IMR-90 (cell line): ENCODE measurements around the gene AMIGO3. TPM values are rescaled to one million over a fixed set of nuclear protein-coding genes. Genes with fewer than 3 reads are reported as not detected.

Experiments
- ATAC-seq: fragments of 200-7000 bp; cut with Tn5 transposase; 2 replicates; pipeline ENCODE4 v1.9.1; 2020; ENCODE audit warnings: low read depth, mild to moderate bottlenecking, moderate library complexity
- BruUV-seq: library from RNA; stranded (reverse); fragments of 400-500 nt; replicated peaks from 2 replicates; lab custom pipeline; 2021; lab: Mats Ljungman, UMichigan
- CTCF ChIA-PET: fragments of 300-600 bp; formaldehyde crosslinking; extraction: SDS; loops from one replicate; lab custom pipeline; 2021; ENCODE audit warnings: antibody characterized with exemption; lab: Yijun Ruan, JAX
- POLR2A ChIA-PET: fragments of 300-600 bp; sonication (Branson Sonifier 250); formaldehyde crosslinking; loops from one replicate; lab custom pipeline; 2022; ENCODE audit warnings: antibody characterized with exemption; ENCODE audit not compliant: unreplicated experiment; lab: Charles Lee
- DNase-seq: peaks from one replicate; pipeline ENCODE4 v3.0.0; 2013
- H2AFZ ChIP-seq: replicated peaks from 2 replicates; pipeline ENCODE3; 2013; ENCODE audit warnings: low read length, mild to moderate bottlenecking; ENCODE audit not compliant: poor library complexity
- H2AK5ac ChIP-seq: 2 replicates; pipeline ENCODE4 v1.6.1; 2013; ENCODE audit warnings: low read depth, low read length, inconsistent platforms
- H2AK9ac ChIP-seq: replicated peaks from 2 replicates; pipeline ENCODE3; 2013; ENCODE audit warnings: mild to moderate bottlenecking, low read depth, low read length, moderate library complexity; ENCODE audit not compliant: poor library complexity
- H2BK120ac ChIP-seq: 2 replicates; pipeline ENCODE4 v1.6.1; 2013; ENCODE audit warnings: low read depth, low read length, inconsistent platforms
- H2BK15ac ChIP-seq: 3 replicates; pipeline ENCODE4 v1.6.1; 2013; ENCODE audit warnings: low read depth, low read length, inconsistent platforms
- H2BK20ac ChIP-seq: 2 replicates; pipeline ENCODE4 v1.6.1; 2013; ENCODE audit warnings: low read depth, mild to moderate bottlenecking, inconsistent platforms, low read length, moderate library complexity
- H2BK5ac ChIP-seq: 2 replicates; pipeline ENCODE4 v1.6.1; 2013; ENCODE audit warnings: mild to moderate bottlenecking, low read depth, low read length, inconsistent platforms; ENCODE audit not compliant: poor library complexity, severe bottlenecking
- H3K14ac ChIP-seq: replicated peaks from 2 replicates; pipeline ENCODE4 v1.6.1; 2013; ENCODE audit warnings: low read depth, low read length, inconsistent platforms
- H3K18ac ChIP-seq: 2 replicates; pipeline ENCODE4 v1.6.1; 2013; ENCODE audit warnings: low read depth, low read length, control low read depth
- H3K23ac ChIP-seq: 2 replicates; pipeline ENCODE4 v1.6.1; 2013; ENCODE audit warnings: low read depth, low read length, inconsistent platforms
- H3K27ac ChIP-seq: 2 replicates; pipeline ENCODE4 v1.5.1; 2013; ENCODE audit warnings: mild to moderate bottlenecking, control low read depth, low read length; ENCODE audit not compliant: insufficient read depth
- H3K27me3 ChIP-seq: 2 replicates; pipeline ENCODE4 v1.6.1; 2013; ENCODE audit warnings: low read length; ENCODE audit not compliant: control insufficient read depth, insufficient read depth
- H3K36me3 ChIP-seq: 2 replicates; pipeline ENCODE4 v1.6.1; 2013; ENCODE audit warnings: low read length, mixed read lengths; ENCODE audit not compliant: control insufficient read depth, insufficient read depth
- H3K4ac ChIP-seq: 2 replicates; pipeline ENCODE4 v1.6.1; 2013; ENCODE audit warnings: low read depth, low read length, inconsistent platforms
- H3K4me1 ChIP-seq: 2 replicates; pipeline ENCODE4 v1.6.1; 2013; ENCODE audit warnings: low read length, mixed read lengths; ENCODE audit not compliant: control insufficient read depth, insufficient read depth
- H3K4me2 ChIP-seq: 2 replicates; pipeline ENCODE4 v1.6.1; 2013; ENCODE audit warnings: low read depth, mild to moderate bottlenecking, control low read depth, low read length, moderate library complexity
- H3K4me3 ChIP-seq: 2 replicates; pipeline ENCODE4 v1.5.1; 2013; ENCODE audit warnings: low read depth, mild to moderate bottlenecking, control low read depth, low read length, moderate library complexity; ENCODE audit not compliant: insufficient read depth
- H3K56ac ChIP-seq: 2 replicates; pipeline ENCODE4 v1.6.1; 2013; ENCODE audit warnings: low read length, inconsistent platforms; ENCODE audit not compliant: insufficient read depth; ENCODE audit errors: extremely low read depth
- H3K79me1 ChIP-seq, 2 experiments: 2 replicates each; pipeline ENCODE4 v1.6.1; 2013; ENCODE audit warnings: low read length in 2 of 2, inconsistent platforms in 1 of 2, low read depth in 1 of 2
- H3K9ac ChIP-seq: 2 replicates; pipeline ENCODE4 v1.6.1; 2013; ENCODE audit warnings: low read depth, low read length, control low read depth
- H3K9me1 ChIP-seq: 2 replicates; pipeline ENCODE4 v1.6.1; 2013; ENCODE audit warnings: low read length, inconsistent platforms; ENCODE audit not compliant: insufficient read depth
- H3K9me3 ChIP-seq: 2 replicates; pipeline ENCODE4 v1.6.1; 2013; ENCODE audit warnings: low read length; ENCODE audit not compliant: control insufficient read depth, insufficient read depth
- H4K20me1 ChIP-seq: 2 replicates; pipeline ENCODE4 v1.6.1; 2013; ENCODE audit warnings: low read length, inconsistent platforms; ENCODE audit not compliant: insufficient read depth
- H4K5ac ChIP-seq: 2 replicates; pipeline ENCODE4 v1.6.1; 2013; ENCODE audit warnings: mild to moderate bottlenecking, low read depth, low read length, control low read depth
- H4K8ac ChIP-seq, 2 experiments: 2 replicates each; pipeline ENCODE4 v1.6.1; 2013; ENCODE audit warnings: low read depth in 2 of 2, low read length in 2 of 2, control low read depth in 1 of 2, inconsistent platforms in 1 of 2
- H4K91ac ChIP-seq: 2 replicates; pipeline ENCODE4 v1.6.1; 2013; ENCODE audit warnings: low read depth, low read length, inconsistent platforms; ENCODE audit not compliant: insufficient read depth
- BHLHE40 ChIP-seq: fragments of 150-350 bp; IDR thresholded peaks from 2 replicates; pipeline ENCODE4 v1.6.1; 2016; ENCODE audit warnings: mild to moderate bottlenecking, low read depth, low read length
- CEBPB ChIP-seq: IDR thresholded peaks from 2 replicates; pipeline ENCODE4 v1.6.1; 2012; ENCODE audit warnings: low read depth, low read length, improper control_type of control experiment
- CHD1 ChIP-seq: IDR thresholded peaks from 2 replicates; pipeline ENCODE4 v1.6.1; 2012; ENCODE audit warnings: low read depth, low read length, improper control_type of control experiment
- FOS ChIP-seq: fragments of 150-350 bp; IDR thresholded peaks from 2 replicates; pipeline ENCODE4 v1.6.1; 2016; ENCODE audit warnings: low read depth, low read length
- MAFK ChIP-seq: IDR thresholded peaks from 2 replicates; pipeline ENCODE4 v1.6.1; 2012; ENCODE audit warnings: low read depth, low read length, improper control_type of control experiment
- MAZ ChIP-seq: IDR thresholded peaks from 2 replicates; pipeline ENCODE4 v1.6.1; 2012; ENCODE audit warnings: low read depth, mild to moderate bottlenecking, low read length, improper control_type of control experiment, moderate library complexity, borderline replicate concordance
- MXI1 ChIP-seq: IDR thresholded peaks from 2 replicates; pipeline ENCODE4 v1.6.1; 2012; ENCODE audit warnings: low read depth, mild to moderate bottlenecking, low read length, moderate library complexity, borderline replicate concordance
- NFE2L2 ChIP-seq: fragments of 150-350 bp; IDR thresholded peaks from 2 replicates; pipeline ENCODE4 v1.6.1; 2016; ENCODE audit warnings: low read depth, mild to moderate bottlenecking, low read length
- POLR2A ChIP-seq: IDR thresholded peaks from 2 replicates; pipeline ENCODE4 v1.6.1; 2012; ENCODE audit warnings: mild to moderate bottlenecking, low read depth, low read length
- RAD21 ChIP-seq: IDR thresholded peaks from 2 replicates; pipeline ENCODE4 v1.6.1; 2012; ENCODE audit warnings: low read length, improper control_type of control experiment
- RCOR1 ChIP-seq: IDR thresholded peaks from 2 replicates; pipeline ENCODE4 v1.6.1; 2012; ENCODE audit warnings: mild to moderate bottlenecking, low read length, improper control_type of control experiment; ENCODE audit not compliant: insufficient replicate concordance
- RFX5 ChIP-seq: IDR thresholded peaks from 2 replicates; pipeline ENCODE4 v1.8.0; 2012; ENCODE audit warnings: low read depth, mild to moderate bottlenecking, low read length, moderate library complexity
- SMC3 ChIP-seq: fragments of 150-350 bp; IDR thresholded peaks from 2 replicates; pipeline ENCODE4 v1.6.1; 2016; ENCODE audit warnings: low read depth, mild to moderate bottlenecking, antibody characterized with exemption, low read length, moderate library complexity
- WGBS, 2 experiments: methylation state at CpG; one replicate each; pipeline versions ENCODE4 v1.1.5 to v1.1.7; 2013; ENCODE audit warnings: missing lambda C conversion rate in 2 of 2; ENCODE audit not compliant: insufficient read length in 1 of 2; ENCODE audit errors: extremely low coverage in 2 of 2; 5-methylcytosine and 5-hydroxymethylcytosine counted together
- dilution Hi-C: fragments of 300-500 bp; cut with HindIII; formaldehyde crosslinking; loops from one replicate; pipeline ENCODE4 v1.14.3; 2018; ENCODE audit warnings: low sequenced_read_pairs; ENCODE audit not compliant: unreplicated experiment
- in situ Hi-C: fragments of 300-500 bp; cut with MboI; formaldehyde crosslinking; loops from 3 replicates; pipeline ENCODE4 v1.14.3; 2019; ENCODE audit warnings: low sequenced_read_pairs, inconsistent platforms, mixed read lengths
- intact Hi-C: fragments of 100-400 bp; cut with micrococcal nuclease; formaldehyde crosslinking; loops from 2 replicates; pipeline ENCODE4 v1.10.0; 2022
- polyA plus RNA-seq, 3 experiments: library from polyadenylated mRNA; depleted of rRNA; stranded (reverse); fragments of >200 nt; gene quantifications; 2 replicates each; pipeline ENCODE4 v1.2.3, GENCODE V29; 2012; ENCODE audit warnings: low replicate concordance in 1 of 3
- total RNA-seq: library from RNA; depleted of rRNA; stranded (reverse); fragments of >200 nt; gene quantifications from 2 replicates; pipeline ENCODE4 v1.2.3, GENCODE V29; 2012
- TF ChIP-seq, protein P1 (sequence below): conservative IDR thresholded peaks from 2 replicates; pipeline ENCODE4 v1.5.1; 2012; ENCODE audit warnings: mild to moderate bottlenecking, low read depth, low read length, improper control_type of control experiment
- TF ChIP-seq, protein P2 (sequence below): fragments of 150-350 bp; IDR thresholded peaks from 2 replicates; pipeline ENCODE4 v1.6.1; 2016; ENCODE audit warnings: low read depth, mild to moderate bottlenecking, low read length, moderate library complexity, borderline replicate concordance
- TF ChIP-seq, protein P3 (sequence below): fragments of 150-350 bp; IDR thresholded peaks from 2 replicates; pipeline ENCODE4 v1.6.1; 2017; ENCODE audit warnings: mild to moderate bottlenecking, antibody characterized with exemption, low read length, low read depth

The AMIGO3 gene
- total and polyA plus RNA-seq, 2 of the 4 experiments (the other 2 are of a cell fraction), result 1.5 TPM; not detected in 1

DNA sequence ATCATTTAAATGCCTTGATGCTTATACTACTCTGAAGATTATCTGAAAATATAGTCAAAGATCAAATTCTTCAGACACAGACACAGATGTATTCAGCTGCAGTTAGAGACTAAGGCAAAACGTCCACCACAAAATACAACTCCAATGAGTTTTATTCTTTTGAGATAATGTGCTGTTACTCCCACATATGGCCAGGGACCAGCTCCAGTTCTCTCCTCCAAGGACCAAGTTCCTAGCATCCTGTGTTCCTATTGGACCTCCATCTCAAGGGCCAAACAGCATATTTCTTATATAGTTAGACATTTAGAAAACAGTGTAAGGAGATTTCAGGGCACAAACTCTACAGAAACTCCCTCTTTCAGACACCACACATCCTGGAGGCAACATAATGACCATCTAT is 39.7 kb upstream of the AMIGO3 start:
- dilution Hi-C loops (no loop called here), in situ Hi-C loops (no loop called here), intact Hi-C loops (no loop called here)
- H3K14ac ChIP-seq, result no peak overlapping the region
- no peaks in the 10 kb centered on the region for H3K27me3 ChIP-seq
- H4K5ac ChIP-seq, result no peak overlapping the region
- no peak overlapping the region for H2BK15ac ChIP-seq
- H3K79me1 ChIP-seq, result peaks cover 43 to 65% of the 10 kb centered on the region in 2 experiments
- H3K4me1 ChIP-seq, result no peaks in the 10 kb centered on the region
- H3K18ac ChIP-seq, result no peak overlapping the region
- peaks cover 7% of the 10 kb centered on the region; the same call in 1 of the 2 replicates for H3K9me1 ChIP-seq
- no peak overlapping the region for H4K91ac ChIP-seq
- CTCF ChIA-PET, result interaction anchor here (0.6 kb wide), 1 partner anchor 11 kb away, joined by 3 read pairs; no protein-coding TSS in a partner anchor
- H3K4me3 ChIP-seq, result no peak overlapping the region
- peaks cover 5% of the 10 kb centered on the region for H3K36me3 ChIP-seq
- H3K9ac ChIP-seq, result no peak overlapping the region
- H2AK5ac ChIP-seq, result no peak overlapping the region
- no peak overlapping the region for H2BK5ac ChIP-seq
- no TSS peak for BruUV-seq
- peaks cover 62% of the 10 kb centered on the region for H4K20me1 ChIP-seq
- H3K4me2 ChIP-seq, result no peak overlapping the region
- no peak overlapping the region for H3K4ac ChIP-seq
- POLR2A ChIA-PET, result no interaction called here
- H3K23ac ChIP-seq, result no peak overlapping the region
- H2BK20ac ChIP-seq, result no peak overlapping the region
- no peak overlapping the region for H3K27ac ChIP-seq
- no peak overlapping the region for H2AK9ac ChIP-seq
- DNase-seq (no peak), ATAC-seq (peak; percentile 35; the same call in 1 of the 2 replicates)
- no peak overlapping the region for H4K8ac ChIP-seq
- H3K9me3 ChIP-seq, result no peaks in the 10 kb centered on the region
- H2BK120ac ChIP-seq, result no peak overlapping the region
- no peak overlapping the region for H3K56ac ChIP-seq
- WGBS, 2 experiments, result no CpG with 5 or more reads among the region's 1 CpG
- H2AFZ ChIP-seq, result no peak overlapping the region
- TF ChIP-seq, protein P1, sequence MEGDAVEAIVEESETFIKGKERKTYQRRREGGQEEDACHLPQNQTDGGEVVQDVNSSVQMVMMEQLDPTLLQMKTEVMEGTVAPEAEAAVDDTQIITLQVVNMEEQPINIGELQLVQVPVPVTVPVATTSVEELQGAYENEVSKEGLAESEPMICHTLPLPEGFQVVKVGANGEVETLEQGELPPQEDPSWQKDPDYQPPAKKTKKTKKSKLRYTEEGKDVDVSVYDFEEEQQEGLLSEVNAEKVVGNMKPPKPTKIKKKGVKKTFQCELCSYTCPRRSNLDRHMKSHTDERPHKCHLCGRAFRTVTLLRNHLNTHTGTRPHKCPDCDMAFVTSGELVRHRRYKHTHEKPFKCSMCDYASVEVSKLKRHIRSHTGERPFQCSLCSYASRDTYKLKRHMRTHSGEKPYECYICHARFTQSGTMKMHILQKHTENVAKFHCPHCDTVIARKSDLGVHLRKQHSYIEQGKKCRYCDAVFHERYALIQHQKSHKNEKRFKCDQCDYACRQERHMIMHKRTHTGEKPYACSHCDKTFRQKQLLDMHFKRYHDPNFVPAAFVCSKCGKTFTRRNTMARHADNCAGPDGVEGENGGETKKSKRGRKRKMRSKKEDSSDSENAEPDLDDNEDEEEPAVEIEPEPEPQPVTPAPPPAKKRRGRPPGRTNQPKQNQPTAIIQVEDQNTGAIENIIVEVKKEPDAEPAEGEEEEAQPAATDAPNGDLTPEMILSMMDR, result no peak
- TF ChIP-seq CEBPB (no peak), POLR2A (no peak), MXI1 (no peak), BHLHE40 (no peak), FOS (no peak), SMC3 (no peak), MAFK (no peak), NFE2L2 (no peak), RCOR1 (no peak), RFX5 (no peak), RAD21 (no peak), CHD1 (no peak), MAZ (no peak)
- TF ChIP-seq, protein P2, sequence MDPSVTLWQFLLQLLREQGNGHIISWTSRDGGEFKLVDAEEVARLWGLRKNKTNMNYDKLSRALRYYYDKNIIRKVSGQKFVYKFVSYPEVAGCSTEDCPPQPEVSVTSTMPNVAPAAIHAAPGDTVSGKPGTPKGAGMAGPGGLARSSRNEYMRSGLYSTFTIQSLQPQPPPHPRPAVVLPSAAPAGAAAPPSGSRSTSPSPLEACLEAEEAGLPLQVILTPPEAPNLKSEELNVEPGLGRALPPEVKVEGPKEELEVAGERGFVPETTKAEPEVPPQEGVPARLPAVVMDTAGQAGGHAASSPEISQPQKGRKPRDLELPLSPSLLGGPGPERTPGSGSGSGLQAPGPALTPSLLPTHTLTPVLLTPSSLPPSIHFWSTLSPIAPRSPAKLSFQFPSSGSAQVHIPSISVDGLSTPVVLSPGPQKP, result no peak
- TF ChIP-seq, protein P3, sequence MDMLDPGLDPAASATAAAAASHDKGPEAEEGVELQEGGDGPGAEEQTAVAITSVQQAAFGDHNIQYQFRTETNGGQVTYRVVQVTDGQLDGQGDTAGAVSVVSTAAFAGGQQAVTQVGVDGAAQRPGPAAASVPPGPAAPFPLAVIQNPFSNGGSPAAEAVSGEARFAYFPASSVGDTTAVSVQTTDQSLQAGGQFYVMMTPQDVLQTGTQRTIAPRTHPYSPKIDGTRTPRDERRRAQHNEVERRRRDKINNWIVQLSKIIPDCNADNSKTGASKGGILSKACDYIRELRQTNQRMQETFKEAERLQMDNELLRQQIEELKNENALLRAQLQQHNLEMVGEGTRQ, result no peak
